Endothelial cell of umbilical vein (primary cell): Measurements from ENCODE around the gene ZC3H18. TPM values are rescaled to one million over a fixed set of nuclear protein-coding genes. Genes with fewer than 3 reads are reported as not detected.

Source experiments
- BruUV-seq: library from RNA; stranded (reverse); fragments of 400-500 nt; replicated peaks from 2 replicates; lab custom pipeline; 2021; lab: Mats Ljungman, UMichigan
- CTCF ChIA-PET: fragments of 300-600, 350-600 bp; sonication (Branson Sonifier 250); formaldehyde crosslinking; loops from one replicate; lab custom pipeline; 2021; ENCODE audit warnings: antibody characterized with exemption, inconsistent platforms; lab: Charles Lee
- POLR2A ChIA-PET: fragments of 300-600, 350-600 bp; sonication (Branson Sonifier 250); formaldehyde crosslinking; loops from one replicate; lab custom pipeline; 2021; ENCODE audit warnings: antibody characterized with exemption, inconsistent platforms; lab: Charles Lee
- DNase-seq: peaks from one replicate; pipeline ENCODE4 v3.0.0-alpha.2; 2011; ENCODE audit warnings: low read depth, low spot score
- FAIRE-seq: peaks from 2 replicates; lab custom pipeline; 2011; peaks lifted over from hg19 to GRCh38; lab: Jason Lieb, UNC
- H2AFZ ChIP-seq: 2 replicates; pipeline ENCODE4 v1.6.0; 2012; ENCODE audit warnings: low read depth, low read length, control low read depth, inconsistent platforms
- H3K27ac ChIP-seq: 2 replicates; pipeline ENCODE4 v1.5.1; 2011; ENCODE audit warnings: low read depth, mild to moderate bottlenecking, control low read depth, low read length, moderate library complexity; ENCODE audit not compliant: insufficient read depth
- H3K27me3 ChIP-seq, 2 experiments: 2 replicates each; pipeline versions ENCODE4 v1.6.0 to v1.6.1; 2011; ENCODE audit warnings: low read length in 2 of 2, mixed read lengths in 1 of 2; ENCODE audit not compliant: control insufficient read depth in 2 of 2, insufficient read depth in 2 of 2
- H3K36me3 ChIP-seq, 2 experiments: 2 replicates in 1 of 2; 3 replicates in 1 of 2; pipeline ENCODE4 v1.5.1; 2011; ENCODE audit warnings: low read length in 2 of 2, mild to moderate bottlenecking in 1 of 2, moderate library complexity in 1 of 2; ENCODE audit not compliant: control insufficient read depth in 2 of 2, insufficient read depth in 2 of 2; ENCODE audit errors: extremely low read depth in 1 of 2
- H3K4me1 ChIP-seq: 3 replicates; pipeline ENCODE4 v1.5.1; 2011; ENCODE audit warnings: mild to moderate bottlenecking, low read length; ENCODE audit not compliant: control insufficient read depth, insufficient read depth; ENCODE audit errors: extremely low read depth
- H3K4me2 ChIP-seq: 2 replicates; pipeline ENCODE4 v1.6.1; 2011; ENCODE audit warnings: low read length, control low read depth, mixed read lengths; ENCODE audit not compliant: insufficient read depth
- H3K4me3 ChIP-seq, 3 experiments: fragments of 200-600 bp in 1 of 3; sonication (generic), shearing (Covaris generic) in 1 of 3; replicated peaks in 1 of 3; 2 replicates each; pipeline ENCODE4 v1.5.1; 2011 to 2016; ENCODE audit warnings: control low read depth in 3 of 3, low read length in 3 of 3, mild to moderate bottlenecking in 2 of 3, inconsistent platforms in 1 of 3, low read depth in 1 of 3, moderate library complexity in 1 of 3; ENCODE audit not compliant: insufficient read depth in 1 of 3
- H3K79me2 ChIP-seq: 2 replicates; pipeline ENCODE4 v1.6.0; 2012; ENCODE audit warnings: low read length, inconsistent platforms; ENCODE audit not compliant: control insufficient read depth, insufficient read depth
- H3K9ac ChIP-seq: replicated peaks from 2 replicates; pipeline ENCODE3; 2011; ENCODE audit warnings: low read length, control low read depth; ENCODE audit not compliant: insufficient read depth; ENCODE audit errors: extremely low read depth
- H3K9me1 ChIP-seq: replicated peaks from 3 replicates; pipeline ENCODE4 v1.6.0; 2011; ENCODE audit warnings: mild to moderate bottlenecking, low read length; ENCODE audit not compliant: control insufficient read depth, insufficient read depth; ENCODE audit errors: extremely low read depth
- H3K9me3 ChIP-seq: replicated peaks from 2 replicates; pipeline ENCODE4 v1.5.1; 2012; ENCODE audit warnings: low read length, inconsistent platforms; ENCODE audit not compliant: control insufficient read depth, insufficient read depth
- H4K20me1 ChIP-seq: replicated peaks from 2 replicates; pipeline ENCODE3; 2011; ENCODE audit warnings: mild to moderate bottlenecking, low read length; ENCODE audit not compliant: control insufficient read depth, insufficient read depth; ENCODE audit errors: extremely low read depth
- CTCF ChIP-seq, 2 donors: IDR thresholded peaks; 1 replicate in 1 of 2; 2 replicates in 1 of 2; pipeline ENCODE4 v1.5.1; 2011; ENCODE audit warnings: low read length in 2 of 2, mild to moderate bottlenecking in 2 of 2, moderate library complexity in 2 of 2, control low read depth in 1 of 2, inconsistent platforms in 1 of 2, low read depth in 1 of 2; ENCODE audit not compliant: insufficient read depth in 1 of 2; ENCODE audit errors: extremely low read depth in 1 of 2
- EZH2 ChIP-seq: IDR thresholded peaks from 2 replicates; pipeline ENCODE4 v1.6.1; 2012; ENCODE audit warnings: borderline replicate concordance, low read depth, mild to moderate bottlenecking, moderate library complexity, low read length, inconsistent platforms; ENCODE audit not compliant: severe bottlenecking
- FOS ChIP-seq: IDR thresholded peaks from 2 replicates; pipeline ENCODE4 v1.6.1; 2011; ENCODE audit warnings: mild to moderate bottlenecking, low read length, moderate library complexity, borderline replicate concordance; ENCODE audit not compliant: insufficient read depth
- GATA2 ChIP-seq: IDR thresholded peaks from 2 replicates; pipeline ENCODE4 v1.7.0; 2011; ENCODE audit warnings: low read depth, mild to moderate bottlenecking, moderate library complexity, mixed read lengths, low read length; ENCODE audit not compliant: insufficient read length, insufficient read depth
- JUN ChIP-seq: IDR thresholded peaks from 2 replicates; pipeline ENCODE4 v1.6.1; 2011; ENCODE audit warnings: borderline replicate concordance, low read depth; ENCODE audit not compliant: insufficient read length, insufficient read depth
- MYC ChIP-seq: IDR thresholded peaks from one replicate; pipeline ENCODE4 v1.6.1; 2011; ENCODE audit warnings: mild to moderate bottlenecking, low read depth, low read length
- POLR2A ChIP-seq: IDR thresholded peaks from 2 replicates; pipeline ENCODE4 v1.6.1; 2012; ENCODE audit warnings: low read depth, mild to moderate bottlenecking, control low read depth, low read length
- POLR2AphosphoS5 ChIP-seq: IDR thresholded peaks from 2 replicates; pipeline ENCODE4 v1.6.1; 2012; ENCODE audit warnings: low read depth, mild to moderate bottlenecking, control low read depth, low read length, moderate library complexity; ENCODE audit not compliant: insufficient read depth
- dilution Hi-C: fragments of 300-500 bp; cut with MboI; formaldehyde crosslinking; loops from one replicate; pipeline ENCODE4 v1.15.0; 2019; ENCODE audit warnings: low sequenced_read_pairs; ENCODE audit not compliant: extremely low pct_ligation_motif_present
- intact Hi-C: fragments of 100-400 bp; cut with micrococcal nuclease; formaldehyde crosslinking; loops from one replicate; pipeline ENCODE4 v1.10.0; 2022
- polyA plus RNA-seq, 4 experiments: library from polyadenylated mRNA; depleted of rRNA in 3 of 4; stranded (reverse) in 3 of 4; unstranded in 1 of 4; fragments of >200 nt; gene quantifications; 2 replicates each; pipeline versions ENCODE4 v1.2.1 to v1.2.3, GENCODE V29; 2011 to 2012; ENCODE audit warnings: missing spikeins in 1 of 4
- total RNA-seq: library from RNA; stranded (reverse); gene quantifications from 2 replicates; pipeline ENCODE4 v1.2.3, GENCODE V29; 2021
- TF ChIP-seq, protein P1 (sequence below): IDR thresholded peaks from 2 replicates; pipeline ENCODE4 v1.6.1; 2011; ENCODE audit not compliant: insufficient read depth, insufficient read length

ZC3H18 gene
- total and polyA plus RNA-seq, 2 donors (not counting 3 experiments of a cell fraction or from before 2014, with no cell fraction given), result 12.1 to 52.8 TPM

DNA sequence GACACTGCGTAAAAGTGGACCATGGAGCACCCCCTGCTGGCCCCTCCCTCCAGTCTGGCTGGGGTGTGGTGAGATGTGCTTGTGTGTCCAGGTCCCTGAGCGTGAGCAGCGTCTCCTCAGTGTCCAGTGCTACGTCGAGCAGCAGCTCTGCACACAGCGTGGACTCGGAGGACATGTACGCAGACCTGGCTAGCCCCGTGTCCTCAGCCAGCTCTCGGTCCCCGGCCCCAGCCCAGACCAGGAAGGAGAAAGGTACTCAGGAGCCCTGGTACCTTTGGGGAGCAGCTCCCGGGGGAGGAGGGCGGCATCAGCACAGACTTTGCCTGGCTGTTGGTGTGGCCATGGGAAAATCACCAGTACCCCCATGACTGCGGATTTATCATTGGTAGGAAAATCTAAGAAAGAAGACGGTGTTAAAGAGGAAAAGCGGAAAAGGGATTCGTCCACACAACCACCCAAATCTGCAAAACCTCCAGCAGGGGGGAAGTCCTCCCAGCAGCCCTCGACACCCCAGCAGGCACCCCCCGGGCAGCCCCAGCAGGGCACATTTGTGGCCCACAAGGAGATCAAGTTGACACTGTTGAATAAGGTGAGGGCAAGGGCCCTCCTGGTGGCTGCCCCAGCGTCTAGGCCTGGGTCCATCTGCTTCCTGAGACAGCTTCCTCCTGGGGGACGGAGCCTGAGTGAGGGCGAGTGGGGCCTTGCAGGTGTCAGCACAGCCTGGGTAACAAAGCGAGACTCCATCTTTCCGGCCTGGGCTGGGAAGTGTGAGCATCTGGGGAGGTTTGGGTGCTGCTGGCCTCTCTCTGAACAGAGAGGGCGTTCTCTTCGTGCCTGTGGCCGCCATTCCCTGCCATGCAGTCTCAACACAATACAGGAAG lies 57.6 kb downstream of the ZC3H18 start:
- H3K4me1 ChIP-seq, result no peaks in the 10 kb centered on the region
- FAIRE-seq (no peak), DNase-seq (no peak)
- TF ChIP-seq JUN (no peak), EZH2 (no peak), POLR2A (no peak), FOS (no peak), POLR2AphosphoS5 (no peak), GATA2 (no peak), CTCF (IDR thresholded peaks at IDR 0.05; ENCODE audit: extremely low read depth in 1 of 2, insufficient read depth in 1 of 2, low read depth in 1 of 2, low read length in 2 of 2) (no peak), MYC (no peak)
- TF ChIP-seq, protein P1, sequence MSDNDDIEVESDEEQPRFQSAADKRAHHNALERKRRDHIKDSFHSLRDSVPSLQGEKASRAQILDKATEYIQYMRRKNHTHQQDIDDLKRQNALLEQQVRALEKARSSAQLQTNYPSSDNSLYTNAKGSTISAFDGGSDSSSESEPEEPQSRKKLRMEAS, result no peak
- H3K4me2 ChIP-seq, result no peak overlapping the region
- dilution Hi-C loops (no loop called here), intact Hi-C loops (no loop called here)
- H3K9ac ChIP-seq, result no peak overlapping the region
- H3K9me3 ChIP-seq, result no peaks in the 10 kb centered on the region
- no peak overlapping the region for H3K27ac ChIP-seq
- no peaks in the 10 kb centered on the region for H3K27me3 ChIP-seq
- ChIA-PET CTCF (interaction anchor here (1.0 kb wide), 1 partner anchor 10 kb away, joined by 3 read pairs; no protein-coding TSS in a partner anchor), POLR2A (no interaction called here)
- no peaks in the 10 kb centered on the region for H3K79me2 ChIP-seq
- H4K20me1 ChIP-seq, result no peaks in the 10 kb centered on the region
- BruUV-seq, result no TSS peak
- no peak overlapping the region for H2AFZ ChIP-seq
- no peaks in the 10 kb centered on the region for H3K9me1 ChIP-seq
- H3K36me3 ChIP-seq, result peaks cover 10 to 41% of the 10 kb centered on the region in 2 experiments
- H3K4me3 ChIP-seq, result no peak overlapping the region
